ENCODE results near the gene HNRNPR.

GRCh38 chr1:23376890-23377811 lies 33.1 kb upstream of the HNRNPR start:
- TF ChIP-seq SIN3A (IDR thresholded peaks at IDR 0.05; ENCODE audit: borderline replicate concordance, insufficient read depth, low read length): no peak
- no peak for TF ChIP-seq REST (IDR thresholded peaks at IDR 0.05; ENCODE audit: insufficient read depth in 1 of 2, low read depth in 2 of 2, low read length in 2 of 2)
- no peak for TF ChIP-seq POLR2AphosphoS5 (IDR thresholded peaks at IDR 0.05; ENCODE audit: low read depth, low read length)
- no peak for TF ChIP-seq FOXP2 (optimal IDR thresholded peaks at IDR 0.05; ENCODE audit: borderline replicate concordance, extremely low read depth, extremely low read length, insufficient read depth)
- no peak for TF ChIP-seq TAF1 (IDR thresholded peaks at IDR 0.05; ENCODE audit: borderline replicate concordance, insufficient read depth, low read length)

All from PFSK-1 (cell line).